CD4-positive, CD25-positive, alpha-beta regulatory T cell (primary cell): ENCODE data around the gene ST3GAL3. TPM values are rescaled to one million over a fixed set of nuclear protein-coding genes. Genes with fewer than 3 reads are reported as not detected.

Experiments
- ATAC-seq, 2 donors: fragments of 150-1000 bp; cut with Tn5 transposase; one replicate each; pipeline ENCODE4 v1.10.0; 2021; ENCODE audit warnings: low read depth in 2 of 2, moderate number of reproducible peaks in 2 of 2, moderate library complexity in 1 of 2
- DNase-seq, 3 donors: peaks; one replicate each; pipeline versions ENCODE4 v3.0.0 to v3.0.0-alpha.2; 2012 to 2022; ENCODE audit warnings: mixed read lengths in 1 of 3
- H3K27ac ChIP-seq: one replicate; pipeline ENCODE4 v1.7.0; 2013; ENCODE audit warnings: mild to moderate bottlenecking, low read length; ENCODE audit not compliant: insufficient read depth, poor library complexity, severe bottlenecking
- H3K27me3 ChIP-seq: one replicate; pipeline ENCODE4 v1.7.0; 2013; ENCODE audit warnings: low read length; ENCODE audit not compliant: control insufficient read depth, insufficient read depth
- H3K36me3 ChIP-seq: one replicate; pipeline ENCODE4 v1.7.0; 2013; ENCODE audit warnings: mild to moderate bottlenecking, low read length, moderate library complexity; ENCODE audit not compliant: control insufficient read depth, insufficient read depth
- H3K4me1 ChIP-seq: 2 replicates; pipeline ENCODE4 v1.7.0; 2013; ENCODE audit warnings: mild to moderate bottlenecking, low read length; ENCODE audit not compliant: insufficient read depth, control insufficient read depth, poor library complexity, severe bottlenecking
- H3K4me3 ChIP-seq: one replicate; pipeline ENCODE4 v1.7.0; 2013; ENCODE audit warnings: low read depth, mild to moderate bottlenecking, low read length, moderate library complexity
- H3K9me3 ChIP-seq, 2 experiments: 1 replicate in 1 of 2; 2 replicates in 1 of 2; pipeline ENCODE4 v1.7.0; 2013; ENCODE audit warnings: low read length in 2 of 2, mild to moderate bottlenecking in 1 of 2, moderate library complexity in 1 of 2; ENCODE audit not compliant: control insufficient read depth in 2 of 2
- H3K27ac Mint-ChIP-seq, 3 donors: one replicate each; pipeline ENCODE4 v1.8.0; 2020 to 2022; ENCODE audit warnings: mild to moderate bottlenecking in 3 of 3, mixed read lengths in 3 of 3, moderate library complexity in 2 of 3
- H3K27me3 Mint-ChIP-seq: one replicate; pipeline ENCODE4 v1.8.0; 2022; ENCODE audit warnings: mild to moderate bottlenecking, mixed read lengths
- H3K36me3 Mint-ChIP-seq: one replicate; pipeline ENCODE4 v1.8.0; 2020; ENCODE audit warnings: mixed read lengths
- H3K4me1 Mint-ChIP-seq, 4 donors: one replicate each; pipeline ENCODE4 v1.8.0; 2020 to 2022; ENCODE audit warnings: mixed read lengths in 4 of 4, mild to moderate bottlenecking in 1 of 4
- H3K4me3 Mint-ChIP-seq, 4 donors: one replicate each; pipeline ENCODE4 v1.8.0; 2020 to 2022; ENCODE audit warnings: mild to moderate bottlenecking in 4 of 4, mixed read lengths in 4 of 4, moderate library complexity in 3 of 4
- H3K9me3 Mint-ChIP-seq, 7 donors: one replicate each; pipeline ENCODE4 v1.8.0; 2020 to 2022; ENCODE audit warnings: mixed read lengths in 7 of 7, mild to moderate bottlenecking in 3 of 7, moderate library complexity in 2 of 7
- polyA plus RNA-seq, 4 donors: library from polyadenylated mRNA; unstranded; fragments of 300-500 nt; fragmentation: Illumina TruSeq; gene quantifications; one replicate each; pipeline ENCODE4 v1.2.3, GENCODE V29; 2021
- total RNA-seq: library from RNA; stranded (reverse); gene quantifications from one replicate; pipeline ENCODE4 v1.2.3, GENCODE V29; 2022

The ST3GAL3 gene
- total and polyA plus RNA-seq, 5 donors from 2014 or later, result 5.7 to 25.0 (median 8.5) TPM

- ATAC-seq, result no peak
- Mint-ChIP-seq H3K4me3 (peak overlapping the region; percentile 60 to 93 (median 92)), H3K36me3 (peaks cover 18% of the 10 kb centered on the region), H3K9me3 (peaks cover 0 to 1% (median 0%) of the 10 kb centered on the region in 7 donors), H3K4me1 (peaks cover 7 to 58% (median 34%) of the 10 kb centered on the region in 4 donors), H3K27me3 (no peaks in the 10 kb centered on the region), H3K27ac (peak overlapping the region; percentile 13 to 76 (median 54))
- Histone ChIP-seq H3K4me3 (peak overlapping the region; percentile 14), H3K27me3 (no peaks in the 10 kb centered on the region), H3K36me3 (peaks cover 20% of the 10 kb centered on the region), H3K9me3 (no peaks in the 10 kb centered on the region), H3K4me1 (peaks cover 42% of the 10 kb centered on the region), H3K27ac (no peak overlapping the region)
- DNase-seq, result no peak
Measured at GRCh38 chr1:43977376-43978263, 270.3 kb downstream of the ST3GAL3 start.

DNA sequence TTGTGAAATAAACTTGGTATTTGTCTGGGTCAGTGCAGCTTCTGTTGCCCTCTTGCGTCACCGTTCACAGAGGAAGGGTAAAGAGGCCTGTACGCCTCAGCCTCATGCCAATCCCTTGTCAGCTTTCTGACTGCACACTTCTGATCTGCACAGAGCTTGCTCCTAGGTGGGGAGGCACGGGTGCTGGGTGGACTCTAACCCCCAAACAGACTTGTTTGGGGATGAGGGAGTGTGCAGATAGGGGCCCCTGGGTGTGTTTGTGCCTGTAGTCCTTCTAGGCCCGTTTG is 270.9 kb downstream of the ST3GAL3 start:
- H3K4me1 ChIP-seq, result peaks cover 42% of the 10 kb centered on the region

GRCh38 chr1:43978551-43979260 is 271.4 kb downstream of the ST3GAL3 start, which contains the start of gene B4GALT2:
B4GALT2 (plus strand) TSS chr1:43979210; CDS start chr1:43981161, 1,951 bp downstream.
- peaks cover 7 to 62% (median 31%) of the 10 kb centered on the region in 4 donors for H3K4me1 Mint-ChIP-seq
- ATAC-seq (no peak), DNase-seq (peak in 1 of 3 donors; percentile 20)
- peaks cover 42% of the 10 kb centered on the region for H3K4me1 ChIP-seq
- H3K27me3 ChIP-seq, result no peaks in the 10 kb centered on the region
- H3K27ac Mint-ChIP-seq, result peak within 1 kb of the TSS; percentile 67 to 77 (median 76)
- H3K9me3 Mint-ChIP-seq, result peaks cover 0 to 1% (median 0%) of the 10 kb centered on the region in 7 donors
- no peaks in the 10 kb centered on the region for H3K27me3 Mint-ChIP-seq
- no peaks in the 10 kb centered on the region for H3K9me3 ChIP-seq
- H3K27ac ChIP-seq, result no peak within 1 kb of the TSS
- peaks cover 20% of the 10 kb centered on the region for H3K36me3 ChIP-seq
- peaks cover 18% of the 10 kb centered on the region for H3K36me3 Mint-ChIP-seq
- peak within 1 kb of the TSS; percentile 37 for H3K4me3 ChIP-seq
- peak within 1 kb of the TSS; percentile 90 to 93 (median 90) for H3K4me3 Mint-ChIP-seq

More for the DNA sequence above, 270.9 kb downstream of the ST3GAL3 start:
- Mint-ChIP-seq H3K27me3 (no peaks in the 10 kb centered on the region), H3K27ac (peak overlapping the region in 1 of 3 donors; percentile 76), H3K4me1 (peaks cover 7 to 63% (median 34%) of the 10 kb centered on the region in 4 donors), H3K36me3 (peaks cover 18% of the 10 kb centered on the region), H3K4me3 (peak overlapping the region; percentile 89 to 93 (median 90)), H3K9me3 (peaks cover 0 to 1% (median 0%) of the 10 kb centered on the region in 7 donors)
- ATAC-seq (no peak), DNase-seq (no peak)
- H3K9me3 ChIP-seq, result no peaks in the 10 kb centered on the region
- H3K27me3 ChIP-seq, result no peaks in the 10 kb centered on the region
- H3K4me3 ChIP-seq, result no peak overlapping the region
- H3K27ac ChIP-seq, result no peak overlapping the region
- peaks cover 20% of the 10 kb centered on the region for H3K36me3 ChIP-seq

GRCh38 chr1:43979261-43979527 is 271.9 kb downstream of the ST3GAL3 start:
- H3K9me3 Mint-ChIP-seq, result peaks cover 0 to 1% (median 0%) of the 10 kb centered on the region in 7 donors
- Histone ChIP-seq H3K27ac (no peak overlapping the region), H3K36me3 (peaks cover 20% of the 10 kb centered on the region), H3K4me1 (peaks cover 37% of the 10 kb centered on the region), H3K27me3 (no peaks in the 10 kb centered on the region), H3K4me3 (no peak overlapping the region), H3K9me3 (no peaks in the 10 kb centered on the region)
- H3K27me3 Mint-ChIP-seq, result no peaks in the 10 kb centered on the region
- H3K4me3 Mint-ChIP-seq, result no peak overlapping the region
- DNase-seq (no peak), ATAC-seq (no peak)
- no peak overlapping the region for H3K27ac Mint-ChIP-seq
- H3K4me1 Mint-ChIP-seq, result peaks cover 7 to 57% (median 28%) of the 10 kb centered on the region in 4 donors
- H3K36me3 Mint-ChIP-seq, result peaks cover 18% of the 10 kb centered on the region

DNA sequence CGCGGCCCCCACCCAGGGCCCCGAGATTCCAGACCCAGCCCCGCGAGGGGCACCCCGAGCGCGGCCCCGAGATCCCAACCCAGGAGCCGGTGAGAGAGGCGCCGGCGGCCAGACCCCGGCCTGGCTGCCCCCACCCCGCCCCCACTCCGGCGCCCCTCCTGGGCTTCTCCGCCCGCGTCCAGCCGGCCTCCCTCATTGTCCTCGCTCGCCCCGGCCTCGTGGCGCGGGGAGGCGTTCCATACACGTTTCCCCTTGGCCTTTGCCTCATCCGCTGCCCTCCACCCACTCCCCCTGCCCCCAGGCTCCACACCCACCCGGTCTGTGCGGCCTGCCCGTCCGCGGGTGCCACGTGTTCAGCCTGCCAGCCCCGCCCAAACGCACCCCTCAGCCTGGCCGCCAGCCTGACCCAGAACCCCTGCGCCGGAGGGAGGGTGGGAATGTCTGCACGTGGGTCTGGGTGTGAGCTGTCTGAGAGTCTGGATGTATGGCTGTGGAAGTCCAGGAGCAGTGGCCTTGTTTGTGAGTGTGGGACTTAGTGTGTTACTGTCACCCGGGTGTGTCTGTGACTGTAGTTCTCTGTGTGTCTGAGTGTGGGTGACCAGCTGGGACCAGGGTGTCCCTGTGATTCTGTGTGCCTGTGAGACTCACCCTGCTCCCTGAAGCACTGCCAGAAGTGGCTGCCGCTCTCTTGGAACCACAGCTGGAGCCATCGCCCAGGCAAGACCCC is 272.4 kb downstream of the ST3GAL3 start:
- peaks cover 34% of the 10 kb centered on the region for H3K4me1 ChIP-seq
- H3K9me3 Mint-ChIP-seq, result peaks cover 0 to 1% (median 0%) of the 10 kb centered on the region in 7 donors
- no peak overlapping the region for H3K27ac Mint-ChIP-seq
- peak overlapping the region; percentile 37 for H3K4me3 ChIP-seq
- no peaks in the 10 kb centered on the region for H3K27me3 Mint-ChIP-seq
- no peaks in the 10 kb centered on the region for H3K27me3 ChIP-seq
- peaks cover 7 to 55% (median 25%) of the 10 kb centered on the region in 4 donors for H3K4me1 Mint-ChIP-seq
- peaks cover 18% of the 10 kb centered on the region for H3K36me3 Mint-ChIP-seq
- H3K4me3 Mint-ChIP-seq, result peak overlapping the region; percentile 79 to 90 (median 87)
- no peaks in the 10 kb centered on the region for H3K9me3 ChIP-seq
- ATAC-seq, result no peak
- no peak overlapping the region for H3K27ac ChIP-seq
- peaks cover 20% of the 10 kb centered on the region for H3K36me3 ChIP-seq
- peak in 1 of 3 donors; percentile 33 for DNase-seq

DNA sequence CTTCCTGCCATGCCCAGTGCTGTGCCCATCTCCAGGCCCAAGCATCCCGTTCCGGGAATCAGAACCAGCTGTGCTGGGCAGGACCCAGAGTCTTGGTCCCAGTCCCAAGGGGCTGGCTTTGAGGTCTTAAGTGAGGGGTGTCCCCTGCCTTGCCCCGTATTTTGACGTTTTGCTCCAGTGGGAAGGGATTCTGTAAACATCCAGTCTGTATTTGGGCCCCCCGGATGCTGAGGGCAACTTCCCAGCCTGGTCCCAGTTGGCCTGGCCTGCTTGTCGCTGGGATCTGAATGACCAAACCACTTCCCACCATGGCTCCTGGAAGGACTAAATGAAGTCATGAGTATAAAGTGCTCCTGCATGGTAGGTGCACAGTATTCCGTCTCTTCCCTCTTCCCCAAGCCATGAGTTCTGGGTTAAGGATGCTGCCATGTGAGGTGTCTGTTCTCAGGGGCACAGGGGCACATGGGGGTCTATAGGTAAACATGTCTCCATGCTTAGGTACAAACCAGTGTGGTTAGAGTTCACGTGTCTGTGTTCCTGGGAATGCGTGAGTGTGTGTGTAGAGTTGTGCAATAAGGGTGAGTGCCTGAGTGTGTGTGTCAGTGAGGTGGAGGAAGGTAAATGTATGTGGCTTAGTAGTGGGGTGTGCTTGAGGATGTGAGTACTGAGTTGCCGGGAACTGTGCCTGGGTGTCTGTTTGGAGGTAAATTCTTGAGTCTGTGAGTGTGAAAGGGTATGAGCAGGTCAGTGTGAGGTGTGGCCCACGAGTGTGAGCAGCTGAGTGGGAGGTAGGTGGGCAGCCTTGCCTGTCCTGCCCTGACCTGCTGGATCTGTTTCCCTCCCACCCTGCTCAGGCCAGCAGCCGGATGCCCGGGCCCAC is 273.2 kb downstream of the ST3GAL3 start:
- H3K36me3 ChIP-seq, result peaks cover 20% of the 10 kb centered on the region
- Mint-ChIP-seq H3K4me1 (peaks cover 7 to 54% (median 25%) of the 10 kb centered on the region in 4 donors), H3K27me3 (no peaks in the 10 kb centered on the region), H3K36me3 (peaks cover 18% of the 10 kb centered on the region), H3K4me3 (peak overlapping the region; percentile 79 to 90 (median 87)), H3K27ac (no peak overlapping the region), H3K9me3 (peaks cover 0 to 1% (median 0%) of the 10 kb centered on the region in 7 donors)
- H3K27me3 ChIP-seq, result no peaks in the 10 kb centered on the region
- no peak overlapping the region for H3K27ac ChIP-seq
- H3K9me3 ChIP-seq, result no peaks in the 10 kb centered on the region
- H3K4me1 ChIP-seq, result peaks cover 30% of the 10 kb centered on the region
- DNase-seq, result no peak
- ATAC-seq, result no peak
- no peak overlapping the region for H3K4me3 ChIP-seq
